COLO829 (cell line): ENCODE data around the gene STARD9.
"Not testable (repeated sequence)": the region's sequence is repeated elsewhere in the genome, so short reads cannot be mapped to it uniquely, and the experiment has no call there.

Experiments used
- DNase-seq: peaks from one replicate; pipeline ENCODE4 v3.0.0; 2012; ENCODE audit warnings: low spot score

Gene STARD9

GRCh38 chr15:42766109-42766508 lies 190.7 kb downstream of the STARD9 start:
- not testable (repeated sequence) for DNase-seq
